HG02759 (cell line): ENCODE data around the gene SLC39A11.
"Not testable (repeated sequence)": the region's sequence is repeated elsewhere in the genome, so short reads cannot be mapped to it uniquely, and the experiment has no call there.

Experiments used
- ATAC-seq: cut with Tn5 transposase; IDR thresholded peaks from one replicate; pipeline ENCODE4 v1.9.1; 2021; ENCODE audit warnings: mild to moderate bottlenecking, moderate library complexity; ENCODE audit not compliant: unreplicated experiment

SLC39A11 gene

DNA sequence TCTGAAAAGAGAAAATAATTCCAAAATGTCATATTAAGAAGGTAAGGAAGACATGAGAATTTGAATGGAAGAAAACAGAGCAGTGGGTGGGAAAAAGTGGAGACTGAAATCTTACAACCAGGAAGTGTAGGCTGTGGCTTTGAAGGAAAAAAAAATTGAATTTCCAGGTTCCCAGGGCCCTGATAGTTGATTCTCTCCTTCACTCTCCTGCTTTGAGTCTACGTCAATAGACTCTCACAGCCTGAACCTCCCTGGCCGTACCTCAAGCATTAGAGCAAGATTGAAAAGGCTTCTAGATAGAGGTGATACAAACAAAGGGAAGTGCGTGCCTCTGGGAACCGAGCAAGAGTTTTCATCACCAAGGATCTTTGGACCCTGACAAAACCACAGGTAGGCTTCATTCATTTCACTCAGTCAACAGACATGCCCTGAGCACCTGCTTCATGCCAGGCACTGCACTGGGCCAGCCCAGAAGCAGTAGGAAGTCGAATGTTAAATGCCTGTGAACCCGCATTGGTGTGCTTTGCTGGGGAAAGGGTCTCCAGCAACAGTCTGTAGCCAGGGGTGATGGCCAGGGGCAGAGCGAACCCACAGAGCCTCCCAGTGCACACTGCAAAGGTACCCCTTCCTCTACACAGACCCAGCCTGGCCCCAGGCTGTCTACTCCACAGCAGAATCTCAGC, 163.9 kb downstream of the SLC39A11 start:
- no peak for ATAC-seq

DNA sequence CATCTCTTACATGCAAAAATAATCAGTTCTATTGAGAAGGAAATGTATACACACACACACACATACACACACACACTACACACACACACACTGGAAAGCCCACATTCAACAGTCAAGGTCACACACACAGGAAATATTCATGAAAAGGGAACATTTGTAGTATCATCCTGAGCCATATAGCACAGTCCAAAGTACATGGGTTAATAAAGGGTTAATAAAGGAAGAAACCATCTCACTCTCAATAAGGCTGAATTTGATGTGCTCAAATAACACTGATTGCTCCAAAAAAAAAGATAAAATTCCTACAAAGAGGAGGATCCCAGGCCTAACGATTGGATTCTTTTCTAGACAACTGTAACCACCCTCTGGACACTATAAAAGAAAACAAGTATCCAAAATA, 164.7 kb downstream of the SLC39A11 start:
- ATAC-seq, result no peak

DNA sequence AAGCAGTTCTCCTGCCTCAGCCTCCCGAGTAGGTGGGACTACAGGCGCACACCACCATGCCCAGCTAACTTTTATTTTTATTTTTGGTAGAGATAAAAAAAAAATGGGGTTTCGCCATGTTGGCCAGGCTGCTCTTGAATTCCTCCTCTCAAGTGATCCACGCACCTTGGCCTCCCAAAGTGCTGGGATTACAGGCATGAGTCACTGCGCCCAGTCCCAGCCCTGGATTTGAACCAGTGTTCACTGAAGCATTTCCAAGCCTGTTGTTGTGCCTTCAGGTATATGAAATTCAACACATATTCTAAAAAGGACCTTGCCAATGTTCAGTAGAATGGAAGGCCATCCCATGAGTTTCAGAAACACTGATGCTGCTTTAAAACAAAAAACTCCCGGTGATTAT, 165.3 kb downstream of the SLC39A11 start:
- no peak for ATAC-seq

DNA sequence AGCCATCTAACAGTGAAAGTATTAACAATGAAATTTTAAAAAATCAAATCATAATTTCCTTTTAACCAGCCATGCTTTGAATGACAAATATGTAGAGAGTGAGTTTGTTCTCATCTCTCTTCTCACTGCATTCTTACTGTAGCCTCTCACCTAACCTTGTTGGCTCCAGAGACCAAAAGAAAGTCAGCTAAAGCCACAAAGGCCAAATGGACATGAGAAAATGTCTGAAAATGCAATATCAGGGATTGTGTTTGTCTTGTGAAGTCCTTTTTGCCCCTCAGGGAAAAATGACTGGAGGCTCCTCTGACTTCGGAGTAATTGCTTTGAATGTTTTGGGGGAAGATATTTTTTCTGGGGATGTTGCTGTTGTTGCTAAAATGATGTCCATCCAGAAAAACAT, 166.3 kb downstream of the SLC39A11 start:
- ATAC-seq, result no peak

DNA sequence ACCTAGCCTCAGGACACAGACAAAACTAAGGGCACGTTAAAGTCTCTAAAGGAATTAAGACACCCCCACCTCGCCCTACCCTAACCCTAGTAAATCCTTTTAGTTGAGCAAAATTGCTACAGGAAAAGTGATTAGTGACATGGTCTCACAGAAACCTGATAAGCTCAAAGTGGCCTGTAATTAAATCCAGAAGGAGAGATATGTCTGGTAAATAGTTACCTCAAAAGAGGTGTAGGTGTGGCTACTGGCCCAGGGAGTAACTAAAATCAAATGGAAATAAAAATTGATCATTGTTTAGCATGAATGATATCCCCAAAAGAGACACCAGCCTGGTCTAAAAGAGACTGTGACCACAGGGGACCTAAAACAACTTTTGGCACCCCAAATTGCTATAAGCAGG, 168.3 kb downstream of the SLC39A11 start:
- no peak for ATAC-seq

DNA sequence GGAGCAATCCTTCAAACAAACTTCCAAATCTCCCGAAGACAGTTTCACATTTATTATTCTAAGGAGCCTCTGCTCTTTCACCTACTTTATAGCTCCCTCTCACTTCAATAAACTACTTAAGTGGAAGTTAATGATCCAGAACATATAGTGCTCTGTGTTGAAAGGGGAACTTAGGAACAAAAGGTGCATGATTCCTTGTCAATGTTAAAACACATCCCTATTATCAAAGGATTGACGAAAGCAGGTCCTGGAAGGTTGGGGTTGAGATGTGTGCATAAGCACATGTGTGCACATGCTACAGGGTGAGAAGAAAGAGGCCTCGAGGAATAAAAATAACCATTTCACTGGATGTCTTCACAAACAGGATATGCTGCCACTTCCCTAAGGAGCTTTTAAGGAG, 170.3 kb downstream of the SLC39A11 start:
- ATAC-seq, result no peak

DNA sequence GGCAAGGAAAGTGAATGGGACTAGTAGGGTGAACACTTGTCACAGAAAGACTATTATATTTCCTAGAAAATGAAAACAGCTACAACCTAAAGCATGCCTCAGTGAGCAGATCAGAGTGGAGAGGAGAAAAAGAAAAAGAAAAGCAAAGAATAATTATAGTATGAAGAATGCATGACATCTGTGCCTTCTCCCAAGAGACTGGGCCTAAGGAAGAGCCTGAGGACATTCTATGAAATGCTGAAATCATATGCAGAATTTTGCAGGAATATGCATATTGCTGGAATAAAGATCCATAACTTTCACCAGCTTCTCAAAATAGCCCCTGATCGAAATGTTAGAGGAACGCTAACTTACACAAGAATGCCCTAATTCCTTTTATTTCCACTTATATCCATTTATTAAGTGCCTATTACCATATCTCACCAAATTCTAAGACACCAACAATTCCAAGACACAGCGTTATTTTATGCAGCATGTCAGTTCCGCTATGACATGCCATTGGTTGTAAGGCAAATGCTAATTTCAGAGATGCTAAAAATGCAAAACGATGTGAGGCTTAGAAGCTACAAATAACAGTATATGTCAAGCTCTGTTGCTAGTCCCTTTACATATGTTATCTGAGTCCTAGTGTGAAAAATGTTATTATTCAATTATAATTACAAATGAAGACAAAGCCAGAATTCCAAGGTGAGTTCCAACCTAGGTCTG, 171.0 kb downstream of the SLC39A11 start:
- ATAC-seq, result no peak

DNA sequence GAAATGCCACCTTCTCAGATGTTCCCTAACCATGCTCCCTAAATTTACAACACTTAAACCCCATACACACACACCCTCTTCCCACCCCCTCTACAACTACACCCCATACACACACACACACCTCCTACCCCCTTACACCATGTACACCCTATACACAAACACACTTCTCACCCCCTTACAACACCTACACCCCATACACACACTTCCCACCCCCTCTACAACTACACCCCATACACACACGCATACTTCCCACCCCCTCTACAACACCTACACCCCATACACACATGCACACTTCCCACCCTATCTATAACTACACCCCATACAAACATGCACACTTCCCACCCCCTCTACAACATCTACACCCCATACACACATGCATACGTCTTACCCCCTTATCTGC, 172.0 kb downstream of the SLC39A11 start:
- ATAC-seq, result no peak

DNA sequence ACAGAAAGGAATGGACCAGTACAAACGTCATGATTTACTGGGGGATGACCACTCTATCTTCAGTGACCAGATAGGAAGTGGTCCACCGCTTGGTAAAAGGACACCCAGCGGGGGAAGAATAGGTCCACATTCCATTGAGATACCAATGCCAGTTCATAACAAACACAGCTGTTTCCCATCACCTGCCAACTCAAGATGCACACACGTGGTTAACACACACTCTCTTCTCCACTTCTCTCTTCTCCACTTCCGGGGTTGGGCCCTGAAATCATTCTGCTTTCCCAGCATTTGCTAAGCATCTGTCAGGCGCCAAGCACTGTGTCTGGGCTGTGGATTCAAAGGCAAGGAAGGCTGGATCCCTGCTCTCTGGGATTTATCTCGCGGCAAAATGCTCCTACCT, 175.5 kb downstream of the SLC39A11 start:
- ATAC-seq, result no peak

DNA sequence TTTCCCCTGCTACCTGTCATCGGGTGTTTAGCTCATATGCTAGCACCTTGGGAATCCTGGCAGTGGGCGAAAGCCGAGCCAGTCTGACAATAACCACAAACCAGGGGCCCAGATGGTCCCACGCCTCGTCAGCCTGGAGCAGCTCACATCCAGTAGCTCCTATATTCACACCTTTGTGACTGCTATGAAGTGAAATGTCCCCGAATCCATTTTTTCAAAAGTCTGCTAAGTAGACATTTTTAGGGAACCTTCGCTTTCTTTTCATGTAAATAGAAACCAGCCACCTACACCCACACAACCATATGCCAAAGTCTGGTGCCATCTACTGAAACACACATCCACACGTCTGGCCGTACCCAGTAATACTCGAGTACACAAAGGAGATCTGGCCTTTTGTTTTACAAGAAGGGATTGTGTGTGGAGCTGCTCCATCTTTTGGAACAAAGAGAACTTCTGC, 176.8 kb downstream of the SLC39A11 start:
- ATAC-seq, result no peak

DNA sequence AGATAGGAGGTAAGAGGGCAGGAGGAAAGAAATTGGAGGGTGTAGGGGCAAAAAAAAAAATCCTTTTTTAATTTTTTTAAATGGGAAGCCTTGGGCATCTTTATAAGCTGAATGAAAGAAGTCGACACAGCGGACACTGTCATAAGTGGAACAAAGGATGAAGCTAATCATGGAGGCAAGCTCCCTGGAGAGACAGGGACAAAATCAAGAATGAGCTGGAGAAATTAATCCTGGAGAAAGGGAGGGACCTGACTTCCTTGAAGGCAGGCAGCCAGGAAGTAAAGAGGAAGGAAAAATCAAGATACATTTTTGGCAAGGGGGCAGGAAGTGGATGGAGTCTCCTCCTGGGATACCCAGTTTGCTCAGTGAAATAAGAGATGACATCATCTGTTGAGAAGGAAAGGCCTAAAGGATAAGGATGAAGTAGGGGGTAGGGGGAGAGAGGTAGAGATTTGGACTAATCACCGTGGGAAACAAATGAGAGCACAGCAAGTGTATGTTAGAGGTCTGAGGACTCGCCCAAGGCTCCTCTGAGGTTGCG, 179.3 kb downstream of the SLC39A11 start:
- ATAC-seq, result no peak

DNA sequence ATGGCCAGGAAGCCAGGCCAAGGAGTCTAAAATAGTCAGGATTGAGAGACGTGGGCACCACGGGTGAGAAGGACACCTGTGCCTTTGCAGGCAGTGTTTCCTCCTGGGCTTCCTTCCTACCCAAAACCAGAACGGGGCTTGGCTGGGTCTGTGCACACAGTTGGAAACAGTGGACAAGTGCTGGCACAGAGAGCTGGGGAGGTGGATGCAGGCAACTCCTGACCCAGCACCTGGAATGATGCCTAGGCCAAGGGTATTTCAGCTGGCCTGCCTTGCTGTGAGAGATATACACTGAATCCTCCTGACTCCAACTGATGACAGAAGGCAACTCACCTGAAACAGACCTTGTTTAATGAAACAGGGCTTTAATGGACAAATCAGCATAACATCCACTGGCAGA, 186.2 kb downstream of the SLC39A11 start:
- ATAC-seq, result no peak

DNA sequence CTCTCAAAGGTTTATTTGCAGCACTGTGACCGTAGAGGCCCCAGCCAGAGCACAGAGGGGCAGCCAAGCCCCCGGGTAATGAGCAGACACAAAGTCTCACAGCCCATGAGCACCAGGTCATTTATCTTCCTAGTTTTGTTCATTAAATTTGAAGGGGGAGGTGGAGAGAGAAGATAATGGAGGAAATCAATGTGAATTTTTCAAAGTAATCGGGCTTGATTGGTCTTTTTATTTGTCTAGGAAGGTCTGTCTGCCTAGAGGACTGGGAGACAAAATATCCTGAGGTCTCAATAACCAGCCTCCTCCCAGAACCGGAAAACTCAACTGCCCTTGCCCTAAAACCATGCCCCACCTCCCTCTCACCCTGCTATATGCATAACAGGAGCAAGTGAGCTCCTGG, 189.0 kb downstream of the SLC39A11 start:
- ATAC-seq, result no peak

DNA sequence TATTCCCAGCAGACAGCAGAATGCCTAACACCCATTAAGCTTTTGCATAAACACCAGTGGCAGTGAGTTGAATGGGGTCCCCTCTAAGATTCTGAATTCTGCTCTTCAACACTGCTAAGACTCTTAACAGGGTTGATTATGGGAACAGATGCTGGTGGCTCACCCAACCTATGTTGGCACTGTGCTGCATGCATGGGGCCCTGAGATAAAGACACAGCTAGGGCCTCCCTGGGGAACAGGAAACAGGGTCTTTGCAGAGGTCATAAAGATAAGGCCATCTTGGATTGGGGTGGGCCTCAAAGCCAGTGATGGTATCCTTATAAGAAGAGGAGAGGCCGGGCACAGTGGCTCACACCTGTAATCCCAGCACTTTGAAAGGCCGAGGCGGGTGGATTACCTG, 190.8 kb downstream of the SLC39A11 start:
- ATAC-seq, result no peak

DNA sequence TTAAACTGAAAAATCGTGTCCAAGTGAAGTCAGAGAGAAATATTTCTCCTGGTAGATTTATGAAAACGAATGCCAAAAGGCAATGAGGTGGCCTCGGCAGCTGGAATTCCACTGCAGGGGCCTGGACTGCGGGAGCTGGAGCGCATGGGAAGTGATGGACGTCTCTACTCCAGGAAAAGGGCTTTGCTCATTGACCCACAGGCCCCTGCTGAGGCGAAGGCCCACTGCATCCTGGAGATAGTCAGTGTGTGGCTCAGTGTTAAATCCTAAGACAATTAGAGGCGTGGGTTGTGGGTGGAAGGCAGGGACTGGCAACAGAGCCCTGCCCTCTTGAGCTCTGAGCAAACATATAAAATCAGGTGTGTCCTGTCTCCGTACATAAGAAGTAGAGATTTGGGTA, 191.4 kb downstream of the SLC39A11 start:
- no peak for ATAC-seq

DNA sequence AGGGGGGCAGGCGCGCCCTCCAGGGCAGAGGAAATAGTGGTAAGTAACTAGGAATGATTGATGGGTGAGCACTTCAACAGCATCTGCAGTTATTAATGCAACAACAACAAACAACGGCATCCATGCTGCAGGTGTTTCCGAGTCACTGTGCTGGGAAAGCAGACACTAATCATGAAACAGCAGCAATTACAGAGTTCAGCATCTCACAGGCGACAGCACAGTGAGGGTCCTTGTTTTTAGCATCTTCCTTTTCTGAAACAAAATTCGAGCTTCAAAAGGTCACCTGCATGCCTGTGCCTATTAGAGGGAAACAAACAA, 191.9 kb downstream of the SLC39A11 start:
- no peak for ATAC-seq

DNA sequence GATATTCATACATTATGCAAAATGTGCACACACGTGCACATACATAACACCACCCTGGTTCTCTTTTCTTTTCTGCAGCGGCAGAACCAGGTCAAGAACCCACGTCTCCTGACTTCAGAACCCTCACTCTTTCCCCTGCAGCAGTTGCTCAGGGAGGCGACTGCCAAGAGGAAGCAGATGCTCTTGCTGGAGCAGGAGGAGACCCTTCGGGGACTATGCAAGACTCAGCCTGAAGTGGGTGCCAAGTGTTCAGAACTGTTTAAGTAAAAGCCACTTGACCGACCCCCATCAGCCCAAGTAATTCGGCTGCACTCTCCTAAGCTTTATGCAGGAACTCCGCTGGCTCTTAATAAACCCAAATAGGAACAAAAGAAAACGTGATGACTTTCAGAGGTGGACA, 193.8 kb downstream of the SLC39A11 start:
- no peak for ATAC-seq

DNA sequence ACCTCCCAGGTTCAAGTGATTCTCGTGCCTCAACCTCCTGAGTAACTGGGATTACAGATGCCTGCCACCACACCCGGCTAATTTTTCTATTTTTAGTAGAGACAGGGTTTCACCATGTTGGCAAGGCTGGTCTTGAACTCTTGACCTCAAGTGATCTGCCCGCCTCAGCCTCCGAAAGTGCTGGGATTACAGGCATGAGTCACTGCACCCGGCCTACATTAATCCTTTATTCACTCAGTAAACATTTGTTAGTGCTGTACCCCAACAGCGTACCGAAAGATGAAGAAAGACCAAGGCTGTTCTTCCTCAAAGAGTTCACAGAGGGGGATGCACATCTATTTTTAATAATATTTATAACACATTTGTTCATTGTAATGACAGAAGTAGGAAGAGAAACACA, 196.2 kb downstream of the SLC39A11 start:
- ATAC-seq, result not testable (repeated sequence)

DNA sequence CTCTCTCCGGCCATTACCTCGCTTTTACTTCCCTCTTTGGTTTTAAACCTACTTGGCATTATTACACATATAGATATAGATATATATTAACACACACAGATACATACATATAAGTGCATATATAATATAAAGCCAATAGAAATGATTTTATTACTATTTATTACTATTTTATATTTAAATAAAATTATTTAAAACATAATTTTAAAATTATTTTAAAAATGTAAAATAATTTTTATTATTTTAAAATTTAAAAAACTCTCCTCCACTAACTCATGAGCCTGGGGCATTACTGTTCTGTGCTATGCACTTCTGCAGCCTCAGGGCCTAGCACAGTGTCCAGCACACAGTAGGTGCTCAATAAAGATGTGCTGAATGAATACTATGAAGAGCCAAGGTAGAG, 200.9 kb downstream of the SLC39A11 start:
- no peak for ATAC-seq

DNA sequence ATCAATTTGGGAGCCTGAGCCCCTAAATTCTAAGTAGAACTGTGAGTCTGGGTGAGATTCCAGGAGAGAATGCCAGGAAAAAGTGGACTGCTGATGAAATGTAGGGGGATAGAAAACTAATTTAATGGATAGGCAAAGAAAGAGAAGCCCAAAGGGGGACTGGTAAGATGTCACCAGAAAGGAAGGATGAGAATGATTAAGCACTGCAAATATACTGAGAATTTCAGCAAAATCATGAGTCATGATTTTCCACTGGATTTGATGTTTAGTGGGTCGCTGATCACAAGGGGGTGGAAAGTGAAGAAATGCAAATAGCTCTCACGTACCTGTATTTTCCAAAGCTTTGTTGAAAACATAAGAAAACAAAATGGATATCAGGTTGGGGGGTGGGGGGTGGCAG, 201.8 kb downstream of the SLC39A11 start:
- ATAC-seq, result no peak

DNA sequence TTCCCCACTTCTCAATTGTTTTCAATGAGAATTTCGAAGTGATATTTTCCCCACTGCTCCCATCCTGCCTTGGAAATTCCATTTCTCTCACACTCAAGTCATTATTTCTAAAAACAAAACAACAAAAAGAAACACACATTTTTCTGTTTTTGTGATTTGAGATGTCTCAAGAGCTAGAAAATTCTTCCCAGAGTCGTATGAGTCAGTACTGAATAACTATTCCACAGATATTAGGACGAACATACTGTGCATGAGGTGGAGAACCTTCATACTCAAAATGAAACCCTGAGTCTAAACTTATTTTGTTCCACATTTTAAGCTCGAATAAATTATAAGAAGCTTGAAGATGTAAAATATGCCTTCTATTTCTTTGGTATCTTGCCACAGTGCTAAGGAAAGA, 204.6 kb downstream of the SLC39A11 start:
- ATAC-seq, result no peak

DNA sequence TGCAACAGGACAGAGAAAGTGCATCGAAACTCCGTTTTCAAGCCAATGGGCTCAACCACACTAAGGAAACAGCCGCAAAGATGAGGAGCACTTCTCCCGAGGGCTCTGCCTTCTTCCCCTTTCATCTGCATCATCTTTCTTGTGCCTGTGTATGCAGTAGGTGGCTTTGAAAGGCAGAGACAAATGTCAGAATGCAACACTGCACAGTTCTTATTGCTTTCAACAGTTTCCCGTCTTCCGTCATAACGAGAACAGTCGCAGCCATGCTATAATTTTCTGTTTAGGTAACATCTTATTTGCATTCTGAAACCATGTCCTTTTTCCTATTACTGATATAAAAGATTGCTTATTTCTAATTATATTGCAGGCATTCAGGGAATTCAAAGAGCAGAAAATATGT, 205.2 kb downstream of the SLC39A11 start:
- ATAC-seq, result no peak

DNA sequence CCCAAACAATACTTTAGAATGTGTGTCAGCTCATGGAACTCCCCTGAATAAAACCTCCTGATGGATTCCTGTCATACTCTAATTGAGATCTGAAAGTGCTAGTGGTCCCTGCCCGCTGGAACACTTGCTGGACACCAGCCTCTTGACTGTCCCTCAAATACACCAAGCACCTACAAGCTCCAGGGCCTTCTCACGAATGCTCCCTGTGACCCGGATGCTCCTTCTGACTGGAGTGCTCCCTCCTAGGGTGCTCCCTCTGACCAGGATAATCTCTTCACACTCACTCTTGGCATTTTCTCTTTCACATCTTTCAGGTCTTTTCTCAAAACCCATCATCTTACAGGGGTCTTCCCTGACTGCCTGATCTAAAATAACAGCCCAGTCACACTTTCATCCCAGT, 205.9 kb downstream of the SLC39A11 start:
- ATAC-seq, result no peak
